ENCODE results near the gene IFT57.
"Not testable (repeated sequence)": the region's sequence is repeated elsewhere in the genome, so short reads cannot be mapped to it uniquely, and the experiment has no call there.

IFT57 gene

GRCh38 chr3:108221911-108222852 is at the start of gene IFT57:
Gene IFT57 (minus strand): TSS chr3:108222424. CDS start chr3:108222322, 102 bp downstream.
- DNase-seq (ENCODE audit: extremely low read depth in 1 of 2, low read depth in 1 of 2) = peak; percentile 89 to 94

DNA sequence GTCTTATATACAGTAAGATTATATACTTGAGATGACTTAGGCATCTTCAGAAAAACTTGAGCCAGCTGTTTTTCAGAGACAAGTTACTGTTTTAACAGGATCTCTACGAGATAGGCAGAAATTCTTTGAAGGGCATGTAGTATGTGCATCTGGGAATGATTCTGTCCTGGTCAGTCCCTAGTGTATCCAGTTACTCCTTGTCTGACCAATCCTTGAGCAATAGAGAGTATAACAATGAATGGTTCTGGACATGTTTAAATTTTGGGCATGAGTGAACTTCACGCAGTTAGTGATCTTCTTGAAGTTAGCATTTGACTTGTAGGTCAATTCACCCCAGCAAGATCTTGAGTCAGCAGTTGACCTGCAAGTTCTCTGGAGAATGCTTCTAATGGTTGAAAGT is 49.4 kb upstream of the IFT57 start:
- no peak for DNase-seq (ENCODE audit: extremely low read depth in 1 of 2, low read depth in 1 of 2)

- not testable (repeated sequence) for DNase-seq (ENCODE audit: extremely low read depth in 1 of 2, low read depth in 1 of 2)
Observed at GRCh38 chr3:108268235-108268634, 46.0 kb upstream of the IFT57 start.

GRCh38 chr3:108264534-108265298 is 42.5 kb upstream of the IFT57 start:
- DNase-seq (ENCODE audit: extremely low read depth in 1 of 2, low read depth in 1 of 2) = not testable (repeated sequence)

- DNase-seq (ENCODE audit: extremely low read depth in 1 of 2, low read depth in 1 of 2) = no peak
Observed at GRCh38 chr3:108255131-108255530, 32.9 kb upstream of the IFT57 start.

GRCh38 chr3:108251844-108252243 is 29.6 kb upstream of the IFT57 start:
- DNase-seq (ENCODE audit: extremely low read depth in 1 of 2, low read depth in 1 of 2) = no peak

DNA sequence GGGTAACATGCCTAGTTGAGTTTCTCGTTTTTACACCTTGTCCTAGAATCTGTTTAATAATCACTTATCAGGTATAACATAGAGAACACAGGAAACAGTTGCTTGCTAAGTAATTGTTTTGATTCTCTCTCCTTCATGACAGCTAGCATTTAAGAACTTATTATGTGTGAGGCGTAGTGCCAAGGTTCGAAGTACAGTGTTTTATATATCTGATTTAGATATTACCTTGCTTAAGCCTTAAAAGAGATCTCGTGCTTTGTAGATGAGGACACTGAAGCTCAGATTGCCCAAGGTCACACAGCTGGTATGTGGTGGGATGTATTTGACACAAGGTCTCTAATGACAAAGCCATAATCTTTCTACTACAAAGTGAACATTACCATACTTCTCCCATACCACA is 29.0 kb upstream of the IFT57 start:
- no peak for DNase-seq (ENCODE audit: extremely low read depth in 1 of 2, low read depth in 1 of 2)

DNA sequence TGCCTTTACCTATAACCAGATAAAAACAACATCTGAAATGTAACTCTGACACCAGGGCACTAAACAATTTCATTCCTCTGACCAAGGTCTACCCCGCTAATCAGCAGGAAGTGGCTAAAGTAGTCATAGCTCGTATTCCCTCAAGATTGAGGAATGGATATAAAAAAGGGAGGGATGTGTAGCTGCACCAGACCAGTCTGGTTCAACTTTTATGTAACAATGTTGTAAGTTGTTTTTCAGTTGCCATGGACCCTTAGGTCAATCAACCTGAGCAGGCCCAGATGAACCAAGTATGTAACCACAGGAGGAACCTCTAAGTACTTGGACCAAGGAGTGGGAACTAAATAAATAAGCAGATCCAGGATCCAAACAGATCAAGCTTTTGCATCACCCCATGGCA is 28.4 kb upstream of the IFT57 start:
- no peak for DNase-seq (ENCODE audit: extremely low read depth in 1 of 2, low read depth in 1 of 2)

DNA sequence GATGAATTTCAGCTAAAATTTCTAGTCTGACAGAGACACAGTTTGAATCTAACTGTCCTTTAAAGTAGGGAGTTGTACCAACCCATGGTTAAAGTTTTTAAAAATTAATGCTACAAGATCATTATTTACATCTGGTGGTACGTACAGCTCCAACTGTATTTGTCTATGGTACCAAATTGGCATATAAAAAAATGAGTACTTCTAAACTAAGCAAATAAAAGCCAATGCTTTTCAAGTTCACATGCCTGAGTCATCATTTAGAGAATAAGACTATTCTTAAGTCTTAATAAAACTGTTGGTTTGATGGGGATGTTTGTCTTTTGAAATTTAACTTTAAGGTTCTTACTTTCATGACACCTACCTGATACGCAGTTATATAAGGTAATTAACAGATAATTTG is 21.0 kb upstream of the IFT57 start:
- no peak for DNase-seq (ENCODE audit: extremely low read depth in 1 of 2, low read depth in 1 of 2)

DNA sequence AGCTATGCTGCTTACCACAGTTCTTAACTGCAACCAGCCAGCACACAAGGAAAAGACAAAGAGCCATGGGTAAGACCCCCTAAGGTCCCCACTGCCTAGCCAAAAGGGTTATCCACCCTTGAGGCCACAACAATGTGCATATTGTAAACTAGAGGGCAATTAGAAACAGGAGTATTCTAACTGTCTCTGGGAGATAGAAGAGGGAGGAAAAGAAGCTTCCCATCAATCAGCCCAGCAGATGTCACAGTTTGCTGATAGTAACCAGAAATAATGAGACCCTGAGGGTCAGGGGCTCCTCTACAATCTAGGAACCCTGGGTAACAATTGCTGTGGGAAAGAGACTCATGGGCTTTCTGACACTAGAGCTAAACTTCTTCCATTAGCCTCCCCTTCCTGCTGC is 20.6 kb upstream of the IFT57 start:
- DNase-seq (ENCODE audit: extremely low read depth in 1 of 2, low read depth in 1 of 2) = no peak

GRCh38 chr3:108241721-108242120 is 19.5 kb upstream of the IFT57 start:
- DNase-seq (ENCODE audit: extremely low read depth in 1 of 2, low read depth in 1 of 2) = no peak

DNA sequence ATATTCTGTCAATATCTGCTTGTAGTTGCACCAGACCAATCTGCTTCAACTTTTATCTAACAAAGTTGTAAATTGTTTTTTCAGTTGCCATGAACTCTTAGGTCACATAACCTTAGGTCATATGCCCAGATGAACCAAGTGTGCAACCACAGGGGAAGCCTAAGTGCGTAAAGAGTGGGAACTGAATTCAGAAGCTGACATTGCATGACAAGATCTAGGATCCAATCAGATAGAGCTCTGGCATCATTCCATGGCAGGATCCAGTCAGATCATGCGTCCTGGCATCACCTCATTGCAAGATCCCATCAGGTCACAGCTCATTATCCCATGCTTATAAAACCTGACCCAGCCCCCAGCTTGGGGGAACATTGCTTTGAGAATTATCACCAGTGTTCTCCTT is 18.9 kb upstream of the IFT57 start:
- DNase-seq (ENCODE audit: extremely low read depth in 1 of 2, low read depth in 1 of 2) = no peak

DNA sequence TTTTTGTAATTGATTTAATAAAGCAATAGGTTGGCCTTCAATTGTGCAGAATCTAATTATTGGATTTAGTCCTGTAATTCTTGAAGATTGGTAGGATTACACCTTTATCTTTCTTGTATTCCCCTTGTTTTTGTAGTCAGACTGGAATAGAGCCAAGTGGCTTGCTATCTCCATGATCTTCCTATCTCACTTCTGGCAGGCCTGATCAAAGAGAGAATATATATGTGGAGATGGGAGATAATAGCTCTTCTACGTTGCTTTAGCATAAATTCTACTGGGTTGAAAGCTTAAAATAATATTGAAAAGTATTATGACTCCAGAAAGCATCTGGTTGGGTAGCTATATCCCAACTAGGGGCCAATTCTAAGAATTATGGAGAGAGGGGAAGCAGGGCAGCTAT is 16.9 kb upstream of the IFT57 start:
- no peak for DNase-seq (ENCODE audit: extremely low read depth in 1 of 2, low read depth in 1 of 2)

- no peak for DNase-seq (ENCODE audit: extremely low read depth in 1 of 2, low read depth in 1 of 2)
Observed at GRCh38 chr3:108235290-108235689, 13.1 kb upstream of the IFT57 start.

GRCh38 chr3:108234387-108234957 is 12.2 kb upstream of the IFT57 start:
- no peak for DNase-seq (ENCODE audit: extremely low read depth in 1 of 2, low read depth in 1 of 2)

- DNase-seq (ENCODE audit: extremely low read depth in 1 of 2, low read depth in 1 of 2) = no peak
Observed at GRCh38 chr3:108228286-108228685, 6.1 kb upstream of the IFT57 start.

GRCh38 chr3:108227131-108227530 is 4.9 kb upstream of the IFT57 start:
- no peak for DNase-seq (ENCODE audit: extremely low read depth in 1 of 2, low read depth in 1 of 2)

DNA sequence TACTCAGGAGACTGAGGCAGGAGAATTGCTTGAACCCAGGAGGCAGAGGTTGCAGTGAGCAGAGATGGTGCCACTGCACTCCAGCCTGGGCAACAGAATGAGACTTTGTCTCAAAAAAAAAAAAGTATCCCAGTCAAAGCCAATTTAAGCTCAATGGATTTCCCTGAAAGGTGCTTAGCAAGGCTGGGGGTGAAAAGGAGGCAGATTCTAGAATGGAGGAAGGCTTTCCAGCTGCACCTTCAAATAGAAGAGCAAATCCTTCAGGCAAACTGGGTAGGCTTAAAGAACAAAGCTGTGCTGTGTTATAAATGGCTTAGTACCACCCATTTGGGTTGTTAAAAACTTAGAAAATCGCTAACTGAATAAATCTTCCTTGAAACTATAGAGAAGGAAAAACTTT is 3.0 kb upstream of the IFT57 start:
- DNase-seq (ENCODE audit: extremely low read depth in 1 of 2, low read depth in 1 of 2) = no peak

DNA sequence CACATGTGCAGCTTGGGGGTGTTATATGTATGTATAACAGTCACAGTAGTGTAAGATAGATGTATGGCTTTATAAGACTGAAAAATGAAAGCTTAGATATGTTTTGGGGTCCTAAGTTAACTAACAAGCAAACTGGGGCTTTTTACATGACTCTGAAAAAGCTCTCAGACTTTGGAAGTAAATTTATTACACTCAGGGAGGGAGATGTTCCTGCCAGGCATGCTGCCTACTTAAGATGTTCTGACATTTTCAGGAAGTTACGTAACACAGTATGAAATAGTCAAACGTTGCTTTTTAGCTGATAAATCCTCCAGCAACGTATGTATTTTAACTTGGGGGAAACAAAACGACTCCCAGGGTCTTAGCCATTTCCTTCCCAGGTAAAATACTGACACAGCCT is 1.7 kb upstream of the IFT57 start:
- no peak for DNase-seq (ENCODE audit: extremely low read depth in 1 of 2, low read depth in 1 of 2)

- DNase-seq (ENCODE audit: extremely low read depth in 1 of 2, low read depth in 1 of 2) = no peak
Observed at GRCh38 chr3:108222853-108223565, 785 bp upstream of the IFT57 start.

DNA sequence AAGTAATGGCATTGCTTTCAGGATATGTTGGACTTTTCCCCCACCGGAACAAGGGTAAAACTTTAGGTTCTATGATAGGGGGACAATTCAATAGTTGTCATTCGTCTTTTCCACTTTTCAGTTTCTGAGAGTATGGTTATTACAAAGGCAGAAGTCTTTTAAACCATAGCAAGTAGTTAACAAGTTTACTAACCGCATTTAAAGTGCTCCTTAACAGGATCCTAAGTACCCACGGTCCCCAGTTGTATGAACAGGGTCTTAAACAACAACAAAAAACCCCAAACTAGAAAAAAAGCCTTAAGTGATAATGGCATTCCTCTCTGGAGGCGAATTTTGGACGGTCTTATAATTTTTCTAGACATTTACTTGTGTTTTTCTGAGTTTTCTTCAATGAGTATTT is 831 bp downstream of the IFT57 start:
- no peak for DNase-seq (ENCODE audit: extremely low read depth in 1 of 2, low read depth in 1 of 2)
